ENCODE measurements around the gene ZNF521.

DNA sequence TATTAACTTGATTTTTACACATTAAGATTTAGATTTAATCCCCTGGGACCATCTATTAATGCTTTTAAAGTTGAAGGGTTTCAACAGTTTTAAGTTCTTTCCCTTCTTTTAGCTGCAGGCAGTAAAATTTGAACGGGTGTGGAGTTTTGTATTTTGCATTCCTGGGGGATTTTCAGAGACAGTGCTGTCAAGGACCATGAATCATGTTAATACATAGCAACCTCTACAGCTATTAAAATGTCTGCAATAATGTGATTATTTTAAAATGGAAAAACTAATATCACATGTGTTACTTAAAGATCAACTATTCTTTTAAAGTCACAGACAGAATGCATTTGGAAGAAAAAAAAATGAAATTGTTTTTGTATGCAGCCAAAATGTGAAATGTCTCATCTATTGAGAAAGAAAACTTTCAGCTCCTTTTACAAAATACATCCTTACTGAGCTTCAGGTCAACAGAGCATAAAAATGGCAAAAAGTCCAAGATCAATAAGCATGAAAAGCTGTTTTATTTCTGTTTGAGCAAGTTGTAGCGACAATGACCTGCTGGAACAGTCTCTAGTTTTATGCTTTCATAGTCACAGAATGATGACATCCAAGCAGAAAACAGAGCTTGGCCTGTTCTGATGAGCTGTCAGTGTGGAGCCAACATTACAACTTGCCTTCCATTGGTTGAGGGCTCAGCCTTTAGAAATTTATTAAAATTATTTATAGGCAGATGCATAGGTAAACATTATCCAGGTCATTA lies 21.6 kb upstream of the ZNF521 start:
- TF ChIP-seq, protein P1, sequence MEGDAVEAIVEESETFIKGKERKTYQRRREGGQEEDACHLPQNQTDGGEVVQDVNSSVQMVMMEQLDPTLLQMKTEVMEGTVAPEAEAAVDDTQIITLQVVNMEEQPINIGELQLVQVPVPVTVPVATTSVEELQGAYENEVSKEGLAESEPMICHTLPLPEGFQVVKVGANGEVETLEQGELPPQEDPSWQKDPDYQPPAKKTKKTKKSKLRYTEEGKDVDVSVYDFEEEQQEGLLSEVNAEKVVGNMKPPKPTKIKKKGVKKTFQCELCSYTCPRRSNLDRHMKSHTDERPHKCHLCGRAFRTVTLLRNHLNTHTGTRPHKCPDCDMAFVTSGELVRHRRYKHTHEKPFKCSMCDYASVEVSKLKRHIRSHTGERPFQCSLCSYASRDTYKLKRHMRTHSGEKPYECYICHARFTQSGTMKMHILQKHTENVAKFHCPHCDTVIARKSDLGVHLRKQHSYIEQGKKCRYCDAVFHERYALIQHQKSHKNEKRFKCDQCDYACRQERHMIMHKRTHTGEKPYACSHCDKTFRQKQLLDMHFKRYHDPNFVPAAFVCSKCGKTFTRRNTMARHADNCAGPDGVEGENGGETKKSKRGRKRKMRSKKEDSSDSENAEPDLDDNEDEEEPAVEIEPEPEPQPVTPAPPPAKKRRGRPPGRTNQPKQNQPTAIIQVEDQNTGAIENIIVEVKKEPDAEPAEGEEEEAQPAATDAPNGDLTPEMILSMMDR (IDR thresholded peaks at IDR 0.05) = no peak
- no peak for TF ChIP-seq ZFX (IDR thresholded peaks at IDR 0.05; ENCODE audit: borderline replicate concordance)

Data from 22Rv1 (cell line).